HG03457 (cell line): ENCODE data around the gene ACTMAP.

ENCODE experiments used
- ATAC-seq: cut with Tn5 transposase; IDR thresholded peaks from one replicate; pipeline ENCODE4 v1.9.1; 2021; ENCODE audit warnings: moderate number of reproducible peaks; ENCODE audit not compliant: unreplicated experiment

The ACTMAP gene

DNA sequence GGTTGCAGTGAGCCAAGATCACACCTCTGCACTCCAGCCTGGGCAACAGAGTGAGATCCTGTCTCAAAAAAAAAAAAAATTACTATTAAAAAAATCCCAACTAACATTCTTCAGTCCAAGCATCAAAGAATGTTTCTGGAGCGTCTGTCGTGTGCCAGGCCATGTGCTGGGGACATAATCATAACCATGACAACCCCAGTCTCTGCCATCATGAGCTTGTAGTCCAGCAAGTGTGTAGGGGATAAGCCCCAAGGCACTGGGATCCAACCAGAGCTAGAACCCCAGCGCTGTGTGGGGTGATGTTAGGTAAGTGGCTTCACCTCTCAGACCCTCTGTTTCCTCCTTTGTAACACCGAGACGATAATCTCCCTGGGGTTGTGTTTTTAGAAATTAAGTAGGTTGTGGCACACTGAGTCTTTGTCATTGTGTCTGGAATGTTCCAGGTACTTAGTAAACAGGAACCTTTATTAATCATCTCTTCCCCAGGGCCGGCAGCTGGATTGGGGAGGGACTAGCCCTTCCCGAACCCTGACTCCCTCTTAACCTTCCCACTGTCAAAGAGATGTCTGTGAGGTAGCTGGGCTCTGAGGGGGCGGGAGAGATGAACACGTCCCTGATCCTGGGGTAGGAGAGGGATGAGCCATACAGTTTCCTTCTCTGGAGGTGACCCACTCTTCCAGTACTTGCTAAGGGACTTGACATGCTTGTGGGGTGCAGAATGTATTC lies 28.2 kb downstream of the ACTMAP start:
- ATAC-seq: no peak

DNA sequence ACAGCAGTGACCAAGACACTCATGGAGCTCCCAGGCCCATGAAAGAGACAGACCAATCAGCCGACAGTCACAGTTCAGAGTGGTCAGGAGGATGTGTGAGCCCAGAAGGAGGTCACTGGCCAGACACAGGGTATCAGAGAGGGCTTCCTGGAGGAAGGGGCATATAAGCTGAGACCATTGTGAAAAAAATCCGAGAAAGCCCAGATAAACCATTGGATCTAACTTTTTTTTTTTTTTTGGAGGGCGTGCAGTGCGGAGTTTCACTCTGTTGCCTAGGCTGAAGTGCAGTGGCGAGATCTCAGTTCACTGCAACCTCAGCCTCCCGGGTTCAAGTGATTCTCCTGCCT lies 29.2 kb downstream of the ACTMAP start:
- ATAC-seq: no peak

DNA sequence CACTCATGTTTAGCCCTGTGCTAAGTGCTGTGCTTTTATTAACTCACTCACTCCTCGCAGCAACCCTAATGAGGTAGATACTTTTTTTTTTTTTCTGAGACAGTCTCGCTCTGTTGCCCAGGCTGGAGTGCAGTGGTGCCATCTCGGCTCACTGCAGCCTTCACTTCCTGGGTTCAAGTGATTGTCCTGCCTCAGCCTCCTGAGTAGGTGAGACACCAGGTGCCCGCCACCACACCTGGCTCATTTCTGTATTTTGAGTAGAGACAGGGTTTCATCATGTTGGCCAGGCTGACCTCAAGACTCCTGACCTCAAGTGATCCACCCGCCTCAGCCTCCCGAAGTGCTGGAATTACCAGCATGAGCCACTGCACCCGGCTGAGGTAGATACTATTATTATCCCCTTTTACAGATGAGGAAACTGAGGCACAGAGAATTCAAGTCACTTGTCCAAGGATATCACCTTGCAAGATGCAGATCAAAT lies 30.8 kb downstream of the ACTMAP start:
- ATAC-seq: no peak

DNA sequence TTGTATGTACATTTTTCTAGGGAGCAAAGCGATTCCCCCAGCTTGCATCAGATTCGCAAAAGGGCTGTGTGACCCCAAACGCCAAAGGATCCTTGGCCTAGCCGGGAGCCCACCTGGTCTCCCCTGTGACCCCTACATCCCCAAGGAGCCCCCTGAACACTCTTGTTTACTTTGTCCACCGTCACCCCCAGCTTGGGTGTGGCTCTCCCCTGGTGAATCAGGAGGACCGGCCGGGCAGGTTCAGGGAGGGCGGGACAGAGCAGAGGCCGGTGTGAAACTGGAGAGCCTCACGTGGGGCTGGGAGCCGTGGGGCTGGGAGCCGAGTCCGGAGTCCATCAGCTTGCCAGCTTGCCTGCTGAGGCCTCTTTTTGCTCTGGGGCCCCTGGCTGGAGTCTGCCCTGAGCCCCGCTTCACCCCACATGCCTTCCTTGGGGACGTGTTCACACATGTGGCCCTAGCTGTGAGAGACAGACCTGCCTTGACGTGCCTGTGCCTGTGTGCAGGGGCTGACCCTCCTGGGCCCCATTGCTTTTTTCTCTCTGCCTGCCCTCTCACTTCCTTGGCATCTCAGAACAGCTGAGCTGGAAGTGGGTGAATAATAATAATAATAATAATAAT lies 31.4 kb downstream of the ACTMAP start:
- no peak for ATAC-seq

DNA sequence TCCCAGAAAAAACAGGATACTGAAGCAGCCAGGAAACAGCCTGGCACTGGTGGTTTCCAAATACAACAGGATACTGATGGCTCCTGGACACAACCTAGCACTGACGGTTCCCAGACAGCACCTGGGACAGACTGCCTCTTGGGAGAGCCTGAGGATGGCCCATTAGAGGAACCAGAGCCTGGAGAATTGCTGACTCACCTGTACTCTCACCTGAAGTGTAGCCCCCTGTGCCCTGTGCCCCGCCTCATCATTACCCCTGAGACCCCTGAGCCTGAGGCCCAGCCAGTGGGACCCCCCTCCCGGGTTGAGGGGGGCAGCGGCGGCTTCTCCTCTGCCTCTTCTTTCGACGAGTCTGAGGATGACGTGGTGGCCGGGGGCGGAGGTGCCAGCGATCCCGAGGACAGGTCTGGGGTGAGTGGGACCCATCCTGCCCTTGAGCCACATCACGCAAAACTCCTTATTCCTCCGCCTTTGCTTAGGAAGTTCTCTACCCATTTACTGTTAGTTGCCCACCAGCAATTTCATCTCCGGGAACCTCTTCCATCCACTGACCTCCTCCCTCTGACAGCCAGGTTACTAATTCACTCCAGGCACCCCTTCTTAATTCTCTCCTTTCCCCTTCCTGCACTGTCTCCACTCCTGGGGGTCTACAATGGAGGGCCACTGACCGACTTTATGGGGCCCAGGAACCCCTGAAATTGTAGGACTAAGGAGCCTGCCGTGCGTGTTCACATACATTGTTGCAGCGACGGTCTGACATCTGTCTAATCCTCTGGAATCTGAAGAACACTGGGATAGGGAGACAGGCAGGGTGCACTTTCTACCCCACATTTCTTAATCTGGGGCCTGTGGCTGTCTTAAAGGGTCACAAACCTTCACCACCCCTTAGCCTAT lies 32.1 kb downstream of the ACTMAP start:
- no peak for ATAC-seq

DNA sequence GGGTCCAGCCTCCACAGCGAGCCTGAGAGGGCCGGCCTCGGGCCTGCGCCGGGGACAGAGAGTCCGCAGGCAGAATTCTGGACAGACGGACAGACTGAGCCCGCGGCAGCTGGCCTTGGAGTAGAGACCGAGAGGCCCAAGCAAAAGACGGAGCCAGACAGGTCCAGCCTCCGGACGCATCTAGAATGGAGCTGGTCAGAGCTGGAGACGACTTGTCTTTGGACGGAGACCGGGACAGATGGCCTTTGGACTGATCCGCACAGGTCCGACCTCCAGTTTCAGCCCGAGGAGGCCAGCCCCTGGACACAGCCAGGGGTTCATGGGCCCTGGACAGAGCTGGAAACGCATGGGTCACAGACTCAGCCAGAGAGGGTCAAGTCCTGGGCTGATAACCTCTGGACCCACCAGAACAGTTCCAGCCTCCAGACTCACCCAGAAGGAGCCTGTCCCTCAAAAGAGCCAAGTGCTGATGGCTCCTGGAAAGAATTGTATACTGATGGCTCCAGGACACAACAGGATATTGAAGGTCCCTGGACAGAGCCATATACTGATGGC lies 32.9 kb downstream of the ACTMAP start:
- ATAC-seq: peak; percentile 2

DNA sequence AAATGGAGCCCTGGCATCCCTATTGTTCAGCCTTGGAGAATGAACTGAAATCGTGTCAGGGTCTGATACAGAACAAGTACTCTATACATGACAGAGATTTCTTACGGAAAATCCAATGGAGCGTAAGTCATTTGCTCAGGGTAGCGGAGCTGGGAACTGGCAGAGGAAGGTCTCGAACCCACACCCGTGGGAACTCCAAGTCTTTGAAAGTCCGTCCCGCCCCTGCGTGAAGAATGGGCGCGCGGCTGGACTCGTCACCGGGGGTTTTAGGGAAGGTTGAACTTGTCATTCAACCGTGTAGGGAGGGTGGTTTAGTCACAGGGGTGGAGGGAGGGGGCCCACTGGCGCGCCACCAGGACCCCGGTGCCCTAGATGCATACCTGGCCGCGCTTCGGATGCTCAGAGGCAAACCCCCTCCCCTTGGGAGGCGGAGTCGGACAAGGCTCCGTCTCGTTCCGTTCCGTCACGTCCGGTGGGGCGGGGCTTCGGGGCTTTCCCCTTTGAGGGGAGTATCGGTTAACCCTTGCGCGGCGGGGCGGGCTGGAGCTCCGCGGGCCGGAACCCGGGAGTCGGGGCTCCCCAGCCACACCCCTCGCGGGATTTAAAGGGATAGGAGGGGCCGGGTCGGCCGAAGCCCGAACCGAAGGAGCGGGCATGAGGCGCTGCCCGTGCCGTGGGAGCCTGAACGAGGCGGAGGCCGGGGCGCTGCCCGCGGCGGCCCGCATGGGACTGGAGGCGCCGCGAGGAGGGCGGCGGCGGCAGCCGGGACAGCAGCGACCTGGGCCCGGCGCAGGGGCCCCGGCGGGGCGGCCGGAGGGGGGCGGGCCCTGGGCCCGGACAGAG lies 33.6 kb downstream of the ACTMAP start, which contains the start of the genes COQ8B and ITPKC:
TSS of gene COQ8B (minus strand) at position 405 of the 843 bp plus-strand sequence. CDS start 2,254 bp downstream, outside the sequence.
TSS of gene ITPKC (plus strand) at position 631 of the 843 bp plus-strand sequence. CDS start at position 655, 24 bp downstream.
- peak; percentile 65 for ATAC-seq

DNA sequence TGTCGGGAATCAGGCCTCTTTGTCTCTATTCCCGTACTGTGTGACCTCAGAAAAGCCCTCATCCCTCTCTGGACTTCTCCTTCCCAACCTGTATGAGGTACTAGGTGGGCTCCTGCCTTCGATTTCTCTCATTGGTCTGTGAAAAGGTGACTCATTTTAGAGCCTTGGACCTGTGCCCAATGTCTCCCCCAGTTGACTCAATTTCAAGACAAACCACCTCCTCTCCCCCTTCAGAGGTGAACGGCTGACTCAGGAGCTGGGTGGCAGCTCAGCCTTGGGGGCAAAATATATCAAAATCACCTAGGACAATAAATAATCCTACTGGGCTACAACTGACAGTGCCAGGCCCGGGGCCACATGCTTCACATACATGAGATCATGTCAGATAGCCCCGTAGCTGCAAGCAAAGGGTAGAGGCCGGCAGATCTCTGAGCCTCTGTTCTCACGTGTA lies 34.2 kb downstream of the ACTMAP start:
- no peak for ATAC-seq

DNA sequence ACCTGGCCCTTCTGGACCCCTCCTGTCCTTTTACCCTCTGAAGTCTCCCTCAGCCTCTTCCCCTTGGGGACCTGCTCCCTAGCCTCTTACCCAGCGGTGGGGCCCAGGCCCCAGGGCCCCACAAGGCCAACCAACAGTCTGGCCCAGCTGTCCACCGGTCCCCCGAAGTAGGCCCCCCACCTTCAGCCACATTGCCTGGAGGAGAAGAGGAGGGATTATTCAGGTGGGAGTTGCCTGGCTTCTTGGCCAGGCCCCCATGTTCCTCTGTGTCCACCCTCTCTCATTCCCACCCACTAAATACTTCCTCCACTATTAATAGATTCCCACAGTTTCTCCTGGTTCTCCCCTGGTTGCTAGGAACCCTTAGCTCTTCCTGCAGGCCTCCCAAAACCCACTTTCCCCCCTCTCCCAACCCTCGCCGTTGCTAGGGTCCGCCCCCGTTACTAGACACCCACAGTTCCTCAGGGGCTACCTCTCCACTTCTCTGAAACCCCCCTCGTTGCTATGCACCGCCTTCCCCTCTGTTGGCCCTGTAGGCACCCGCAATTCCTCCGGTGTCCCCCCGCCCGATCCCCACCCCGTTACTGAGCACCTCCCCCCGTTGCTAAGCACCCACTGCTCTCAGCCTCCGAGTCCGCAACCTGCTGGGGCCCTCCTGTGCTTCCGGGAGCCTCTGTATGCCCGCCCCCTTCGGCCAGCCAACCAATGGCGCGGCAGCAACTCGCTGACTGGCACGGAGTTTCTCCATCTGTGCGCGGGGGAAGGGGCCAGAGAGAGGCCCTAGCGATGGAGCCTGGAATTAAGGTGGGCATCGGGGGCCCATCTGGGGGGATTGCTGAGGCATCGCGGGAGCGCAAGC lies 35.6 kb downstream of the ACTMAP start:
- ATAC-seq: no peak

DNA sequence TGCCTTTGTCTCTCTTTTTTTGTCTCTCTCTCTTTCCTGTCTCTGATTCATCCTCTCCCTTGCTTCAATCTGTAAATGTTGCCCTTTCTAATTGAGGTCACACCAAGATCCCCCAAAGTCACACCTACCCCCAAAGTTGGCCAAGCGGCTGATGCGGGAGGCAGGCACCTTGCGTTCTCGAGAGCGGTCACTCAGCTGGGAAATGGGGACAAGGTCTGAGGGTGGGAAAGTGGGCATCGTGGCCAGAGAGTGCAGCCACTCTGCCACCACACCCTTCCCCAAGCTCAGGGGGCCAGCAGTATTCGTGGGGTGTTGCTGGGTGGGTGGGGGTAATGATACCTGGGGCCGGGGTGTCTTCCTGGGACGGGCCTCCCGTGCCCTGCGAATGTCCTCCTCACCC lies 36.3 kb downstream of the ACTMAP start:
- no peak for ATAC-seq

DNA sequence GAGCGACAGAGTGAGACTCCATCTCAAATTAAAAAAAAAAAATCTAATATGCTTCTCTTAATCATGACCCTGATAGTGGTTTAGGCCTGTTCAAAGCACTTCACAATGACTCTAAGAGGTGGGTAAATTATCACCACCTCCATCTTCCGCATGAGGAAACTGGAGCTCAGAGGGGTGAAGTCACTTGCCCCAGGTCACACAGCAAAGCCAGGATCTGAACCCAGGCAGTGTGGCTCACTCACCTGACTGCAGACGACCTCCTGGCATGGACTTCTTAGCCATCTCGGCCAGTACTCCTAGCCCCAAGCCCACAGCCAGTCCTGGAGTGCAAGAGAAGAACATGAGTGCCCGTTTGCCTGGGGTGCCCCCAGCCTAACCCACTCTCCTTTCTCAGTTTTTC lies 40.5 kb downstream of the ACTMAP start:
- no peak for ATAC-seq

DNA sequence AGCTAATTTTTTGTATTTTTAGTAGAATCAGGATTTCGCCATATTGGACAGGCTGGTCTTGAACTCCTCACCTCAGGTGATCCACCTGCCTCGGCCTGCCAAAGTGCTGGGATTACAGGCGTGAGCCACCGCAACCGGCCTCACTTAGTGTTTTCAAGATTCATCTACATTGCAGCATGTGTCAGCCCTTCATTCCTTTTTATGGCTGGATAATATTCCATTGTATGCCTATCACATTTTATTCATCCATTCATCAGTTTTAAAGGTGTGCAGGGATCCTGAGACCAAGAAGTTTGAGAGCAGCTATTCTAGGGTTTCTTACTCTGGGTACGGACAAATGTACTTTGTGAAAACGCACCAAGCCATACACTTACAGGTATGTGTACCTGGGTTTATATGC lies 42.7 kb downstream of the ACTMAP start:
- no peak for ATAC-seq

DNA sequence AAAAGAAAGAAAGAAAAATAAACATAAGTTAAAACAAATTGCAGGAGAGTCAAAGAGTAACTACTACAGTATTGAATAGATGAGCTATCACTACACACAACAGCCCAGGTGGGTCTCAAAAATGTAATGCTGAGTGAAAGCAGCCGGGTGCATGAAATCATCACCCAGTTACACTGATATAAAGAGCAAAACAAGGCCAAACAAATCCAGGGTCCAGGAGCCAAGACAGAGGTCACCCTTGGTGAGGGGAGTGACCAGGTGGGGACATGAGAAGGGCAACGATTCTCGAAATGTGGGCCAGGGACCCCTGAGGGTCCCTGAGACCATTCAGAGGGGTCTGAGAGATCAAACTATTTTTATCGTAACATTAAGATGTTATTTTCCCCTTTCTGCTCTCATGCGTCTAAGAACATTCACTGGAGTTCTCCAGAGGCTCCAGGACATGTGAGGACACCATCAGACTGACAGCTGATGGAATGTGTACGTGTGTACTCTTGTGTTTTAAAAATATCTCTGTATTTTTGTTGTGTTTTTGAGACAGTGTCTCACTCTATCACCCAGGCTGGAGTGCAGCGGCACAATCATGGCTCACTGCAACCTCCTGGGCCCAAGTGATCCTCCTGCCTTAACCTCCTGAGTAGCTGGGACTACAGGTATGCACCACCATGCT lies 44.2 kb downstream of the ACTMAP start:
- no peak for ATAC-seq

DNA sequence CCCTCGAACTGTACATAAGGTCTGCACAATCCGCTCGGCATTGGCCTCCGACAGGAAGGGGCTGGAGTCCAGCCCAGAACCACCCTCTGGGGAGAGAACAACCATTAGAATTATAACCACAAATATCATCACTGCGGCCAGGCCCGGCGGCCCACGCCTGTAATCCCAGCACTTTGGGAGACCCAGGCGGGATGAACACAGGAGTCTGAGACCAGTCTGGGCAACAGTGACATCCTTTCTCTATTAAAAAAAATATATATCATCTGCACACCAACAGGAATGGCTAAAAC lies 45.0 kb downstream of the ACTMAP start:
- ATAC-seq: no peak

DNA sequence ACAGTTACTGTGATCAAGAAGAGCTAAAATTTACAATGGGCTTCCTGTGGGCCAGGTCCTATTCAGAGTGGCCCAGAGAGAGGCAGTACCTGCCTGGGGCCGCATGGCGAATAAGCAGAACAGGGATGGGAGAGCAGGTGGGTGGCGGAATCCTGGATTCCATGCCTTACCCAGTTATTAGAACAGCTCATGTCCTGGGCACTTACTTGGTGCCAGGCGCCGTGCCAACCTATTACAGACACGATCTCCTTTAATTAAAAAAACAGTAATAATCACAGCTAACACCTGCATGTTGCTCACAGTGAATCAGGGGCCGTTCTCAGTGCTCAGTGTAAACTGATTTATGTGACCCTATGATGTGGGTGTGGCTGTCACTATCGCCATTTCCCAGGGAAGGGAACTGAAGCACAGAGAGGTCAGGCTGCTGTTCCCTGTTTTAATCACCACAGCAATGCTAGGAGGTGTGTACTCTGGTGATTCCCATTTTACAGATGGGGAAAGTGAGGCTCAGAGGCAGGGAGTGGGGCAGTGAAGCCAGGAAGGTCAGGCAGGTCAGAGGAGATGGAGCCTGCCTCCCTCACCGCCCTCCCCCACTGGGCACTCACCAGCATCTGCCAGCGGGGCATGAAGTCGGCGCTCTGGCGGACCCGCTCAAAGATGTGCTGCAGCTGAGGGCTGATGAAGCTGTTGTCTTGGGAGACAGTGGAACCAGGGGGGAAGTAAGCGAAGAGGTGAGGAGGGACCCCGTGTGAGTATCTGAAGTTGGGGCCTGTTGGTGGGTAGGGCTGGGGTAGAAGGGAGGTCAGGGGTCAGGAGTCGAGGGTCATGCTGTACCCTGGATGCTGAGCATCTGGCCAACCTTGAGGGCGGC lies 45.6 kb downstream of the ACTMAP start:
- ATAC-seq: no peak

DNA sequence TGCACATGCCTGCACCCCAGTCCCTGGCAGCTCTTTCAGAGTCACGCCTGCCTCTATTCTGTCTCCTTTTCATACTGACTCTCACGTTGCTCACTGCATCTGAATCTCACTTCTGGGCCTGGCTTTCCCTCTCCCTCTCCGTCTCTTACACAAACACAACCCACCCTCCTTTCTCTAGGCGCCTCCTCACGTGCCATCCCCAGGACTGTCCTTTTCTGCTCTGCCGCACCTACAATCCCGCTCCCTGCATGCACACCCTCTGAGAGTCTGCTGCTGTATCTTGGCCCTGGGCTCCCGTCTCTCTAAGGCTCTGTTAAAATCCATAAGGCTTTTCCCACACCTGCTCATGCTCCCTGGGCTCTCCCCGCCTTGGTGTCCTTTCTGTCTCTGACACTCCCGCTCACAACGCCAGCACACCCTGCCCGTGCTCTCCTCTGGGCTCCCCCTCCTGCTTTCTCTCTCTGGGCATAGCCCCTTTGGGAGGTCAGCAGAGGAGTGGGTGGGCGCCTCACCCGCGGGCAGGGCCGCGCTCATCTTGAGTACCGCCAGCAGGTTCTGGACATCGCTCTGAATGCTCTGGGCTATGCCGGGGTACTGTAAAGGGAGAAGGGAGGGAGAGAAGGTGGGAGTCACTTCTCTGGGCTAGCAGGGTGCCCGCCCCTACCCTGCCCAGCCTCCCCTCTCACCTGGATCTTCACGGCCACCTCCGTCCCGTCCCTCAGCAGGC lies 47.1 kb downstream of the ACTMAP start:
- ATAC-seq: no peak

DNA sequence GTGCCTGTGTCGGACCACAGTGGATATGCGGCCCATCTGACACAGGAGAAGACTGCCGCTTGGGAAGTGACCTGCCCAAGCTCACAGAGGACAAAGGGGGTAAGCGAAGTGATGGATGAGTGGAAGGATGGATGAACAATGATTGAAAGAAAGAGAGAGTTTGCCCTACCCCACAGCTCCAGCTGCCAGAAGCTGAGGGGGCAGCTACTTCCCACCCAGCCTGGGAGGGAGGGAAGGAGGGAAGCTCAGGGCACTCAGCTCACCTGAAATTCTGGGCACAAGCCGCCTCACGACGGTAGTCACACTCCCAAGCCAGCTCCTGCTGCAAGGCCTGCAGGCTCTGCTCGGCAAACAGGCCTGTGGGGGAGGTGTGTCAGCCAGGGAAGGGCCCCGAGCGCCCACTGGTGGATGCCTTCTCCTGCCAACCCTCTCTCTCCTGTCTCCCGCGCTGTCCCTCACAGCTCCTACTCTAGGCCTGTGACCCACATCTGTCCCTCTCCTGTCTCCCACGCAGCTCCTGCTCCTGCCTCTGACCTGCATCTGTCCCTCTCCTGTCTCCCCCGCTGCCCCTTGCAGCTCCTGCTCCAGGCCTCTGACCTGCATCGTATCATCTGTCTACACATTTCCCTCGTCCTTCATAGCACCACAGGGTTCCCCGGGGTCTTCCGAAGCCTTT lies 47.8 kb downstream of the ACTMAP start:
- ATAC-seq: no peak
